CD14-positive monocyte (primary cell): ENCODE results near the gene RBMS3. TPM values are rescaled to one million over a fixed set of nuclear protein-coding genes. Genes with fewer than 3 reads are reported as not detected.

Experiments
- DNase-seq, 3 donors: peaks; one replicate each; pipeline ENCODE4 v3.0.0-alpha.2; 2011 to 2022
- H2AFZ ChIP-seq: 2 replicates; pipeline ENCODE4 v1.6.0; 2012; ENCODE audit warnings: mild to moderate bottlenecking, low read depth, low read length, inconsistent platforms; ENCODE audit not compliant: insufficient read depth, poor library complexity, severe bottlenecking
- H3K27ac ChIP-seq, 2 donors: 1 replicate in 1 of 2; 2 replicates in 1 of 2; pipeline ENCODE4 v1.5.1; 2012 to 2013; ENCODE audit warnings: low read length in 2 of 2, control low read depth in 1 of 2, inconsistent platforms in 1 of 2, low read depth in 1 of 2, mild to moderate bottlenecking in 1 of 2
- H3K27me3 ChIP-seq, 2 donors: one replicate each; pipeline versions ENCODE4 v1.6.0 to v1.6.1; 2011 to 2013; ENCODE audit warnings: low read length in 2 of 2; ENCODE audit not compliant: control insufficient read depth in 2 of 2, insufficient read depth in 2 of 2
- H3K36me3 ChIP-seq, 2 donors: replicated peaks in 1 of 2; 1 replicate in 1 of 2; 2 replicates in 1 of 2; pipeline versions ENCODE4 v1.5.1 to v1.6.1; 2012 to 2013; ENCODE audit warnings: low read length in 2 of 2, control low read depth in 1 of 2, inconsistent platforms in 1 of 2, mild to moderate bottlenecking in 1 of 2; ENCODE audit not compliant: insufficient read depth in 2 of 2, control insufficient read depth in 1 of 2
- H3K4me1 ChIP-seq, 2 donors: 1 replicate in 1 of 2; 2 replicates in 1 of 2; pipeline versions ENCODE4 v1.5.1 to v1.6.1; 2012 to 2013; ENCODE audit warnings: low read length in 2 of 2, control low read depth in 1 of 2, inconsistent platforms in 1 of 2, mild to moderate bottlenecking in 1 of 2, moderate library complexity in 1 of 2; ENCODE audit not compliant: insufficient read depth in 2 of 2, control insufficient read depth in 1 of 2
- H3K4me2 ChIP-seq: replicated peaks from 2 replicates; pipeline ENCODE3; 2012; ENCODE audit warnings: low read length, moderate library complexity, mild to moderate bottlenecking; ENCODE audit not compliant: poor library complexity, severe bottlenecking; ENCODE audit errors: extremely low read depth
- H3K4me3 ChIP-seq, 3 experiments: fragments of 200-600 bp in 1 of 3; sonication (generic) in 1 of 3; replicated peaks in 1 of 3; 1 replicate in 2 of 3; 2 replicates in 1 of 3; pipeline ENCODE4 v1.5.1; 2011 to 2013; ENCODE audit warnings: low read length in 3 of 3, mild to moderate bottlenecking in 3 of 3, control low read depth in 2 of 3, low read depth in 2 of 3, inconsistent platforms in 1 of 3, moderate library complexity in 1 of 3
- H3K79me2 ChIP-seq: 2 replicates; pipeline ENCODE4 v1.6.0; 2012; ENCODE audit warnings: mild to moderate bottlenecking, control low read depth, inconsistent platforms, low read length, moderate library complexity; ENCODE audit not compliant: insufficient read depth
- H3K9ac ChIP-seq: 2 replicates; pipeline ENCODE4 v1.6.0; 2017; ENCODE audit warnings: low read length, mild to moderate bottlenecking; ENCODE audit not compliant: insufficient read depth, poor library complexity, severe bottlenecking
- H3K9me3 ChIP-seq, 2 donors: replicated peaks in 1 of 2; 1 replicate in 1 of 2; 2 replicates in 1 of 2; pipeline versions ENCODE4 v1.5.1 to v1.6.1; 2012 to 2013; ENCODE audit warnings: low read length in 2 of 2, control low read depth in 1 of 2; ENCODE audit not compliant: control insufficient read depth in 1 of 2, insufficient read depth in 1 of 2
- H4K20me1 ChIP-seq: 2 replicates; pipeline ENCODE4 v1.6.0; 2012; ENCODE audit warnings: mild to moderate bottlenecking, low read length, control low read depth, moderate library complexity; ENCODE audit not compliant: insufficient read depth
- H3K27ac Mint-ChIP-seq, 7 donors: one replicate each; pipeline ENCODE4 v1.8.0; 2020; ENCODE audit warnings: mild to moderate bottlenecking in 7 of 7, mixed read lengths in 7 of 7, moderate library complexity in 6 of 7, inconsistent platforms in 2 of 7
- H3K27me3 Mint-ChIP-seq, 3 donors: one replicate each; pipeline ENCODE4 v1.8.0; 2021 to 2022; ENCODE audit warnings: low read depth in 3 of 3, mild to moderate bottlenecking in 3 of 3, mixed read lengths in 3 of 3, moderate library complexity in 3 of 3, inconsistent platforms in 1 of 3
- H3K36me3 Mint-ChIP-seq, 2 donors: one replicate each; pipeline ENCODE4 v1.8.0; 2020; ENCODE audit warnings: mixed read lengths in 2 of 2, inconsistent platforms in 1 of 2, mild to moderate bottlenecking in 1 of 2
- H3K4me1 Mint-ChIP-seq: one replicate; pipeline ENCODE4 v1.8.0; 2020; ENCODE audit warnings: mild to moderate bottlenecking, mixed read lengths
- H3K4me3 Mint-ChIP-seq, 2 donors: one replicate each; pipeline ENCODE4 v1.8.0; 2020; ENCODE audit warnings: mild to moderate bottlenecking in 2 of 2, mixed read lengths in 2 of 2, moderate library complexity in 1 of 2
- H3K9me3 Mint-ChIP-seq, 7 donors: one replicate each; pipeline ENCODE4 v1.8.0; 2020 to 2022; ENCODE audit warnings: mixed read lengths in 7 of 7, mild to moderate bottlenecking in 6 of 7, moderate library complexity in 6 of 7, inconsistent platforms in 2 of 7
- WGBS: methylation state at CpG from one replicate; pipeline ENCODE4 v1.1.5; 2013; ENCODE audit warnings: missing lambda C conversion rate; ENCODE audit not compliant: insufficient coverage; 5-methylcytosine and 5-hydroxymethylcytosine counted together
- intact Hi-C, 2 donors: fragments of 100-400 bp; cut with micrococcal nuclease; formaldehyde crosslinking; loops; one replicate each; pipeline versions ENCODE4 v1.15.0 to v1.15.1; 2023
- polyA plus RNA-seq, 3 donors: library from polyadenylated mRNA; depleted of rRNA in 1 of 3; unstranded in 2 of 3; stranded (reverse) in 1 of 3; fragments of 300-500 nt in 2 of 3; fragments of >200 nt in 1 of 3; fragmentation: Illumina TruSeq in 2 of 3; gene quantifications; 1 replicate in 2 of 3; 2 replicates in 1 of 3; pipeline ENCODE4 v1.2.3, GENCODE V29; 2012 to 2021
- TF ChIP-seq, protein P1 (sequence below): fragments of 200-600 bp; IDR thresholded peaks from one replicate; pipeline ENCODE4 v1.8.0; 2022; ENCODE audit warnings: antibody characterized with exemption, mild to moderate bottlenecking

RBMS3 gene
- polyA plus RNA-seq, 3 donors = not detected

- peaks cover 0 to 3% (median 3%) of the 10 kb centered on the region in 3 donors for H3K27me3 Mint-ChIP-seq
- Histone ChIP-seq H3K36me3 (no peaks in the 10 kb centered on the region), H4K20me1 (no peaks in the 10 kb centered on the region), H3K4me2 (no peak overlapping the region), H3K9ac (no peak overlapping the region), H3K4me3 (no peak overlapping the region), H2AFZ (no peak overlapping the region), H3K4me1 (no peaks in the 10 kb centered on the region), H3K79me2 (no peaks in the 10 kb centered on the region), H3K9me3 (no peaks in the 10 kb centered on the region), H3K27ac (no peak overlapping the region), H3K27me3 (no peaks in the 10 kb centered on the region)
- no peak for DNase-seq
- intact Hi-C loops = no loop called here
- TF ChIP-seq, protein P1, sequence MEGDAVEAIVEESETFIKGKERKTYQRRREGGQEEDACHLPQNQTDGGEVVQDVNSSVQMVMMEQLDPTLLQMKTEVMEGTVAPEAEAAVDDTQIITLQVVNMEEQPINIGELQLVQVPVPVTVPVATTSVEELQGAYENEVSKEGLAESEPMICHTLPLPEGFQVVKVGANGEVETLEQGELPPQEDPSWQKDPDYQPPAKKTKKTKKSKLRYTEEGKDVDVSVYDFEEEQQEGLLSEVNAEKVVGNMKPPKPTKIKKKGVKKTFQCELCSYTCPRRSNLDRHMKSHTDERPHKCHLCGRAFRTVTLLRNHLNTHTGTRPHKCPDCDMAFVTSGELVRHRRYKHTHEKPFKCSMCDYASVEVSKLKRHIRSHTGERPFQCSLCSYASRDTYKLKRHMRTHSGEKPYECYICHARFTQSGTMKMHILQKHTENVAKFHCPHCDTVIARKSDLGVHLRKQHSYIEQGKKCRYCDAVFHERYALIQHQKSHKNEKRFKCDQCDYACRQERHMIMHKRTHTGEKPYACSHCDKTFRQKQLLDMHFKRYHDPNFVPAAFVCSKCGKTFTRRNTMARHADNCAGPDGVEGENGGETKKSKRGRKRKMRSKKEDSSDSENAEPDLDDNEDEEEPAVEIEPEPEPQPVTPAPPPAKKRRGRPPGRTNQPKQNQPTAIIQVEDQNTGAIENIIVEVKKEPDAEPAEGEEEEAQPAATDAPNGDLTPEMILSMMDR = no peak
- no peaks in the 10 kb centered on the region for H3K9me3 Mint-ChIP-seq
- peaks cover under 1% of the 10 kb centered on the region for H3K4me1 Mint-ChIP-seq
- no peak overlapping the region for H3K4me3 Mint-ChIP-seq
- 100% methylated on average over 1 of the region's 4 CpGs for WGBS
- no peak overlapping the region for H3K27ac Mint-ChIP-seq
- no peaks in the 10 kb centered on the region for H3K36me3 Mint-ChIP-seq
These were observed 89.9 kb downstream of the RBMS3 start for GRCh38 chr3:29370476-29371420.

DNA sequence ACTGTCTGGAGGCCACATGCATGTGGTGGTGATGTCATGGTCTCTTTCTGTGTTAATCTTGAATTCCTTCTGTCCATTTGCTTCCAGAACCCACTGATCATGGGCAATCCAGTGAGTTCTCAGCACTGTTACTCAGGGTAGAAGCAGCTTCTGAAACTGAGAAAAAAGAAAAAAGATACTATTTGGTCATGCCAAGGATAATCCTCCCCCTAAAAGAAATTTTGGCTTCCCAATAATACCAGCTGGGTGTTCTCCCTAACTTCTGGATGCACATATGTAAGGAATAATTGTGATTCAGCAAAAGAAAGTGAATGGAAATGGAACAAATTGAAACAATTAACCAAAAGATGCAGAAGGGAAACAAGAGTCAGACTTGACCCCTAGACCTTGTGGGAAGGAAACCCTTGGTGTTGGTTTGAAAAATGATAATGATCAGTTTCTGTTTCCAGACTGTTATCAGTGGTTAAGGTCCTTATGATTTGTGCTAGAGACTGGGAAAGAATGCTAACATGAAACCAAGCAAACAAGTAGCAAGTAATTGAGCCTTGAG lies 92.3 kb downstream of the RBMS3 start:
- H3K4me3 Mint-ChIP-seq = no peak overlapping the region
- TF ChIP-seq, protein P1 = no peak
- Histone ChIP-seq H3K79me2 (no peaks in the 10 kb centered on the region), H3K9ac (no peak overlapping the region), H3K36me3 (no peaks in the 10 kb centered on the region), H3K9me3 (no peaks in the 10 kb centered on the region), H3K27ac (no peak overlapping the region), H3K4me2 (no peak overlapping the region), H2AFZ (no peak overlapping the region), H4K20me1 (no peaks in the 10 kb centered on the region), H3K4me1 (no peaks in the 10 kb centered on the region), H3K4me3 (no peak overlapping the region), H3K27me3 (no peaks in the 10 kb centered on the region)
- no peak overlapping the region for H3K27ac Mint-ChIP-seq
- H3K36me3 Mint-ChIP-seq = no peaks in the 10 kb centered on the region
- intact Hi-C loops = no loop called here
- no peaks in the 10 kb centered on the region for H3K4me1 Mint-ChIP-seq
- peaks cover 0 to 6% (median 2%) of the 10 kb centered on the region in 7 donors for H3K9me3 Mint-ChIP-seq
- no peak for DNase-seq
- peaks cover 0 to 3% (median 3%) of the 10 kb centered on the region in 3 donors for H3K27me3 Mint-ChIP-seq
